ENCODE results near the gene AKAP12.

The AKAP12 gene

GRCh38 chr6:151399679-151400078 lies 159.9 kb downstream of the AKAP12 start:
- no peak for DNase-seq (ENCODE audit: extremely low read depth, low read depth)
- no peak for TF ChIP-seq CTCF (IDR thresholded peaks at IDR 0.05; ENCODE audit: low read depth, low read length, missing control alignments)
- no peak overlapping the region for H3K4me3 ChIP-seq (replicated peaks; ENCODE audit: low read depth, low read length)

GRCh38 chr6:151400473-151400872 lies 160.7 kb downstream of the AKAP12 start:
- no peak for DNase-seq (ENCODE audit: extremely low read depth, low read depth)
- TF ChIP-seq CTCF (IDR thresholded peaks at IDR 0.05; ENCODE audit: low read depth, low read length, missing control alignments) = no peak
- H3K4me3 ChIP-seq (replicated peaks; ENCODE audit: low read depth, low read length) = no peak overlapping the region

- no peak for TF ChIP-seq CTCF (IDR thresholded peaks at IDR 0.05; ENCODE audit: low read depth, low read length, missing control alignments)
- DNase-seq (ENCODE audit: extremely low read depth, low read depth) = no peak
- no peak overlapping the region for H3K4me3 ChIP-seq (replicated peaks; ENCODE audit: low read depth, low read length)
These were observed 162.5 kb downstream of the AKAP12 start for GRCh38 chr6:151402228-151402627.

GRCh38 chr6:151403919-151404308 lies 164.1 kb downstream of the AKAP12 start:
- TF ChIP-seq CTCF (IDR thresholded peaks at IDR 0.05; ENCODE audit: low read depth, low read length, missing control alignments) = no peak
- no peak overlapping the region for H3K4me3 ChIP-seq (replicated peaks; ENCODE audit: low read depth, low read length)
- no peak for DNase-seq (ENCODE audit: extremely low read depth, low read depth)
